SK-N-MC (cell line): ENCODE results near the gene HOXA3.

Experiments used
- EZH2 ChIP-seq: fragments of 200-600 bp; sonication (generic); IDR thresholded peaks from one replicate; pipeline ENCODE4 v1.6.1; 2017; ENCODE audit warnings: antibody characterized with exemption
- POLR2AphosphoS5 ChIP-seq: IDR thresholded peaks from 2 replicates; pipeline ENCODE4 v1.6.1; 2012; ENCODE audit warnings: mild to moderate bottlenecking, low read depth, low read length, borderline replicate concordance

GRCh38 chr7:27125986-27126394 lies 26.4 kb downstream of the HOXA3 start:
- no peak for TF ChIP-seq EZH2
- no peak for TF ChIP-seq POLR2AphosphoS5
